ENCODE measurements around the gene ICAM3. TPM values are rescaled to one million over a fixed set of nuclear protein-coding genes. Genes with fewer than 3 reads are reported as not detected.
A peak's percentile ranks its signal among the peaks of the same experiment; 100 is the strongest.

ICAM3 gene
- total RNA-seq, 2 experiments from 2014 or later = 125 to 132 TPM

GRCh38 chr19:10293637-10294367 lies 45.6 kb downstream of the ICAM3 start:
- CTCF ChIA-PET = no interaction called here
- Mint-ChIP-seq H3K9me3 (no peaks in the 10 kb centered on the region), H3K36me3 (peaks cover 2% of the 10 kb centered on the region), H3K27me3 (peaks cover 63% of the 10 kb centered on the region), H3K4me1 (ENCODE audit: low read depth) (peaks cover 49% of the 10 kb centered on the region), H3K4me3 (no peak overlapping the region), H3K27ac (no peak overlapping the region)
- no peak for DNase-seq
- POLR2A ChIA-PET = no interaction called here
- intact Hi-C loops (cut with micrococcal nuclease) = loop anchor here (5.0 kb wide), 1 partner anchor 273 kb away; the partner anchor contains the start of genes CDKN2D and KRI1

- peaks cover 2% of the 10 kb centered on the region for H3K36me3 Mint-ChIP-seq
- peak overlapping the region; percentile 68 for H3K4me3 Mint-ChIP-seq
- ChIA-PET CTCF (interaction anchor here (2.3 to 6.5 kb wide), 3 partner anchors 22 to 96 kb away, joined by 10 to 39 read pairs (median 16); partner anchors contain the start of gene ICAM1), POLR2A (interaction anchor here (1.7 kb wide), 1 partner anchor 88 kb away, joined by 6 read pairs; the partner anchor contains the start of gene TYK2)
- no peak for DNase-seq
- H3K9me3 Mint-ChIP-seq = no peaks in the 10 kb centered on the region
- intact Hi-C loops (cut with micrococcal nuclease) = loop anchor here (5.0 kb wide), 1 partner anchor 274 kb away; the partner anchor contains the start of genes CDKN2D and KRI1
- H3K27ac Mint-ChIP-seq = peak overlapping the region; percentile 1
- H3K27me3 Mint-ChIP-seq = peaks cover 70% of the 10 kb centered on the region
- peaks cover 54% of the 10 kb centered on the region for H3K4me1 Mint-ChIP-seq (ENCODE audit: low read depth)
Measured at GRCh38 chr19:10292789-10293636, 46.4 kb downstream of the ICAM3 start.

GRCh38 chr19:10292206-10292788 lies 47.1 kb downstream of the ICAM3 start:
- ChIA-PET POLR2A (interaction anchor here (0.9 to 1.7 kb wide), 3 partner anchors 21 to 88 kb away, joined by 3 to 7 read pairs (median 6); partner anchors contain the start of genes ICAM1 and TYK2), CTCF (interaction anchor here (0.6 to 6.5 kb wide), 7 partner anchors 22 to 136 kb away, joined by 3 to 39 read pairs (median 8); partner anchors contain the start of gene ICAM1)
- peaks cover 2% of the 10 kb centered on the region for H3K36me3 Mint-ChIP-seq
- H3K4me1 Mint-ChIP-seq (ENCODE audit: low read depth) = peaks cover 61% of the 10 kb centered on the region
- peak; percentile 87 for DNase-seq
- peaks cover 76% of the 10 kb centered on the region for H3K27me3 Mint-ChIP-seq
- intact Hi-C loops (cut with micrococcal nuclease) = loop anchor here (5.0 kb wide), 1 partner anchor 275 kb away; the partner anchor contains the start of genes CDKN2D and KRI1
- H3K4me3 Mint-ChIP-seq = peak overlapping the region; percentile 68
- no peak overlapping the region for H3K27ac Mint-ChIP-seq
- H3K9me3 Mint-ChIP-seq = no peaks in the 10 kb centered on the region

- POLR2A ChIA-PET = interaction anchor here (0.9 to 1.7 kb wide), 5 partner anchors 21 to 97 kb away, joined by 3 to 7 read pairs (median 4); partner anchors contain the start of genes ICAM1, RAVER1 and TYK2
- DNase-seq = no peak
- H3K27ac Mint-ChIP-seq = no peak overlapping the region
- intact Hi-C loops (cut with micrococcal nuclease) = loop anchor here (5.0 kb wide), 1 partner anchor 276 kb away; the partner anchor contains the start of genes CDKN2D and KRI1
- H3K27me3 Mint-ChIP-seq = peaks cover 77% of the 10 kb centered on the region
- peak overlapping the region; percentile 68 for H3K4me3 Mint-ChIP-seq
- peaks cover 67% of the 10 kb centered on the region for H3K4me1 Mint-ChIP-seq (ENCODE audit: low read depth)
- no peaks in the 10 kb centered on the region for H3K9me3 Mint-ChIP-seq
- peaks cover 2% of the 10 kb centered on the region for H3K36me3 Mint-ChIP-seq
- CTCF ChIA-PET = interaction anchor here (0.6 to 6.5 kb wide), 8 partner anchors 21 to 281 kb away, joined by 3 to 39 read pairs (median 6); partner anchors contain the start of gene ICAM1
Measured at GRCh38 chr19:10291554-10292205, 47.7 kb downstream of the ICAM3 start.

GRCh38 chr19:10290876-10291553 lies 48.4 kb downstream of the ICAM3 start:
- no peak overlapping the region for H3K27ac Mint-ChIP-seq
- POLR2A ChIA-PET = interaction anchor here (0.9 to 1.7 kb wide), 5 partner anchors 20 to 97 kb away, joined by 3 to 7 read pairs (median 4); partner anchors contain the start of genes ICAM1, RAVER1 and TYK2
- H3K4me3 Mint-ChIP-seq = peak overlapping the region; percentile 68
- CTCF ChIA-PET = interaction anchor here (0.6 to 6.5 kb wide), 6 partner anchors 20 to 282 kb away, joined by 3 to 39 read pairs (median 9); partner anchors contain the start of gene ICAM1
- H3K27me3 Mint-ChIP-seq = peaks cover 76% of the 10 kb centered on the region
- DNase-seq = peak; percentile 67
- peaks cover 6% of the 10 kb centered on the region for H3K36me3 Mint-ChIP-seq
- peaks cover 73% of the 10 kb centered on the region for H3K4me1 Mint-ChIP-seq (ENCODE audit: low read depth)
- intact Hi-C loops (cut with micrococcal nuclease) = loop anchor here (5.0 kb wide), 1 partner anchor 276 kb away; the partner anchor contains the start of genes CDKN2D and KRI1
- H3K9me3 Mint-ChIP-seq = no peaks in the 10 kb centered on the region

GRCh38 chr19:10290357-10290875 lies 49.0 kb downstream of the ICAM3 start:
- Mint-ChIP-seq H3K4me3 (peak overlapping the region; percentile 68), H3K36me3 (peaks cover 12% of the 10 kb centered on the region), H3K9me3 (no peaks in the 10 kb centered on the region), H3K27me3 (peaks cover 70% of the 10 kb centered on the region), H3K4me1 (ENCODE audit: low read depth) (peaks cover 70% of the 10 kb centered on the region), H3K27ac (no peak overlapping the region)
- CTCF ChIA-PET = interaction anchor here (1.7 to 6.5 kb wide), 6 partner anchors 20 to 127 kb away, joined by 8 to 57 read pairs (median 14); partner anchors contain the start of genes CDC37 and ICAM1
- intact Hi-C loops (cut with micrococcal nuclease) = loop anchor here (5.0 kb wide), 1 partner anchor 277 kb away; the partner anchor contains the start of genes CDKN2D and KRI1
- POLR2A ChIA-PET = interaction anchor here (1.0 to 4.0 kb wide), 2 partner anchors 20 to 106 kb away, joined by 3 to 47 read pairs; partner anchors contain the start of gene ICAM1
- DNase-seq = peak; percentile 18

- H3K27me3 Mint-ChIP-seq = peaks cover 67% of the 10 kb centered on the region
Measured at GRCh38 chr19:10289836-10290356, 49.5 kb downstream of the ICAM3 start, which contains the start of gene ICAM5. Gene ICAM5 (plus strand): TSS chr19:10289952. CDS start chr19:10290044, 92 bp downstream.

GRCh38 chr19:10289167-10289835 lies 50.1 kb downstream of the ICAM3 start:
- H3K27me3 Mint-ChIP-seq = peaks cover 61% of the 10 kb centered on the region
- H3K27ac Mint-ChIP-seq = peak overlapping the region; percentile 24
- peak overlapping the region; percentile 68 for H3K4me3 Mint-ChIP-seq
- ChIA-PET CTCF (interaction anchor here (0.5 to 6.5 kb wide), 13 partner anchors 12 to 167 kb away, joined by 3 to 57 read pairs (median 4); partner anchors contain the start of genes CDC37 and ICAM1), POLR2A (interaction anchor here (0.5 to 4.0 kb wide), 4 partner anchors 19 to 167 kb away, joined by 3 to 47 read pairs (median 5); partner anchors contain the start of gene ICAM1)
- intact Hi-C loops (cut with micrococcal nuclease) = loop anchor here (1.0 kb wide), 1 partner anchor 20 kb away; no protein-coding TSS in a partner anchor
- DNase-seq = peak; percentile 77
- H3K9me3 Mint-ChIP-seq = no peaks in the 10 kb centered on the region
- H3K4me1 Mint-ChIP-seq (ENCODE audit: low read depth) = peaks cover 71% of the 10 kb centered on the region
- peaks cover 23% of the 10 kb centered on the region for H3K36me3 Mint-ChIP-seq

More at GRCh38 chr19:10289836-10290356, 49.5 kb downstream of the ICAM3 start, which contains the start of gene ICAM5:
- Mint-ChIP-seq H3K4me1 (ENCODE audit: low read depth) (peaks cover 74% of the 10 kb centered on the region), H3K36me3 (peaks cover 18% of the 10 kb centered on the region), H3K4me3 (peak within 1 kb of the TSS; percentile 68), H3K27ac (peak within 1 kb of the TSS; percentile 24), H3K9me3 (no peaks in the 10 kb centered on the region)
- ChIA-PET CTCF (interaction anchor here (0.5 to 6.5 kb wide), 12 partner anchors 12 to 146 kb away, joined by 3 to 57 read pairs (median 5); partner anchors contain the start of genes CDC37 and ICAM1), POLR2A (interaction anchor here (0.5 to 4.0 kb wide), 4 partner anchors 19 to 167 kb away, joined by 3 to 47 read pairs (median 5); partner anchors contain the start of gene ICAM1)
- peak; percentile 51 for DNase-seq
- intact Hi-C loops (cut with micrococcal nuclease) = loop anchor here (1.0 to 5.0 kb wide), 2 partner anchors 21 to 277 kb away; partner anchors contain the start of genes CDKN2D and KRI1
